HG02840 (cell line): ENCODE data around the gene CERS4.

Source experiments
- ATAC-seq: cut with Tn5 transposase; IDR thresholded peaks from one replicate; pipeline ENCODE4 v1.9.1; 2021; ENCODE audit warnings: mild to moderate bottlenecking, moderate library complexity, moderate number of reproducible peaks; ENCODE audit not compliant: unreplicated experiment, low FRiP score

Gene CERS4

GRCh38 chr19:8311461-8312260 lies 102.5 kb downstream of the CERS4 start:
- ATAC-seq: no peak
